GM21360 (cell line): Measurements from ENCODE around the gene GNAT1.

ENCODE experiments used
- ATAC-seq: cut with Tn5 transposase; IDR thresholded peaks from one replicate; pipeline ENCODE4 v1.9.1; 2021; ENCODE audit warnings: mild to moderate bottlenecking, moderate library complexity; ENCODE audit not compliant: unreplicated experiment

The GNAT1 gene

DNA sequence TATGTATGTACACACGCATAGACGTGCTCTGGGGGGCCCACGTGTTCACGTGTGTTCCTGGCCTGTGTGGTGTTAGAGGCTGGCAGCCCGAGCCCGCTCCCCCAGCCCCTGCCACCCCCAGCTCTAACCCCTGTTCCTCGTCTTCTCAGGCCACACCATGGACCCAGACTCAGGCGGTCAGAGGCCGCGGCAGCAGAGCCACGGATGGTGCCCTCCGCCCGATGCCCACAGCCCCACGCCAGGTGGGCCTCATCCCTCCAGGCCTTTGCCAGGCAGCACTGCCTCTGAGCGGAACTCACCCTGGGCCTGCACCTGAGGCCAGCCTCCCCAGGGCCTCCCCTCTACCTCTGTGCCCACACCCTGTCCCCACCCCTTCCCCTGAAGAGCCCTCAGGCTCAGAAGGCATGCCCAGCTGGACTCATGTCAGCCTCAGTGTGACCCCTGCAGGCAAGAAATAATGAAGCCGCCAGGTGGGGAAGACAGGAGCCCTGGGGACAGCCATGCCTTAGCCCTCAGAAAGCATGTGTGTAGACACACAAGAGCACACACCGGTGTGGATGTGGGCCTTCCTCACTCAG is 16.4 kb upstream of the GNAT1 start:
- no peak for ATAC-seq

DNA sequence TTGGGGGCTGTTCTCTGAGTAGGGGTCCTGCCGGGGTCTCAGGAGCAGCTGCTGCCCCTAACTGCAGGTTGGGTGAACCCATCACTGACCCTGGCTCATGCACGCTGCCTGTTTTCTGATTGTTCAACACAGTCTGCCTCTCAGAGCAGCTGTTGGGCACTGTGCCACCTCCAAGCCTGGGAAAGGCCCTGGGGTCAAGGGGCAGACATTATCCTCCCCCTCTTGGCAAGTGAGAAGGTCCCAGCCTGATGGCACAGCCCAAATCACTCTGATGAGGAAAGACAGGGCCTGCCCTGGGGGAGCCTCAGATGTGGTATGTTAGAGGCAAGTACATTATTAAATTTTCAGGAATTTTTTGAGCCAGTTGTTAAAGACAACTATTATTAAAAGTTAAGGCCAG is 14.1 kb upstream of the GNAT1 start:
- no peak for ATAC-seq

- no peak for ATAC-seq
Measured at GRCh38 chr3:50179710-50180109, 11.7 kb upstream of the GNAT1 start.

GRCh38 chr3:50181985-50182384 is 9.4 kb upstream of the GNAT1 start:
- ATAC-seq = no peak

DNA sequence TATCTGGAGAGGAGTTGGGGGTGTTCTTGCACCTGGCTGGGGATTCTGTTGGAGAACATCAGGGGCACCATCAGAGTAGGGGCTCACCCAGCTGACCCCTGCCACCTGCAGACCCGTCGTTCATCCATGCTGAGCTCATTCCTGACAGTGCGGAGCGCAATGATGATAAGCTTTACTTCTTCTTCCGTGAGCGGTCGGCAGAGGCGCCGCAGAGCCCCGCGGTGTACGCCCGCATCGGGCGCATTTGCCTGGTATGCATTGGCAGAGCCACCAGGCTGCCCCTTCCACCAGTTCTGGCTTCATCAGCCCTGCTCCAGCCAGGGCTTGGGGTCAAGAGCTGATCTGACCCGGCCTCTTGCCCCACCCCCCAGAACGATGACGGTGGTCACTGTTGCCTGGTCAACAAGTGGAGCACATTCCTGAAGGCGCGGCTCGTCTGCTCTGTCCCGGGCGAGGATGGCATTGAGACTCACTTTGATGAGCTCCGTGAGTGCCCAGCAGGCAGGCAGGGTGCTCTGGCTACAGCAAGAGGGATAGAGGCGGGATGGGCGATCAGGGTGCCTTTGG is 8.8 kb upstream of the GNAT1 start:
- ATAC-seq = no peak

GRCh38 chr3:50183755-50184154 is 7.7 kb upstream of the GNAT1 start:
- no peak for ATAC-seq

DNA sequence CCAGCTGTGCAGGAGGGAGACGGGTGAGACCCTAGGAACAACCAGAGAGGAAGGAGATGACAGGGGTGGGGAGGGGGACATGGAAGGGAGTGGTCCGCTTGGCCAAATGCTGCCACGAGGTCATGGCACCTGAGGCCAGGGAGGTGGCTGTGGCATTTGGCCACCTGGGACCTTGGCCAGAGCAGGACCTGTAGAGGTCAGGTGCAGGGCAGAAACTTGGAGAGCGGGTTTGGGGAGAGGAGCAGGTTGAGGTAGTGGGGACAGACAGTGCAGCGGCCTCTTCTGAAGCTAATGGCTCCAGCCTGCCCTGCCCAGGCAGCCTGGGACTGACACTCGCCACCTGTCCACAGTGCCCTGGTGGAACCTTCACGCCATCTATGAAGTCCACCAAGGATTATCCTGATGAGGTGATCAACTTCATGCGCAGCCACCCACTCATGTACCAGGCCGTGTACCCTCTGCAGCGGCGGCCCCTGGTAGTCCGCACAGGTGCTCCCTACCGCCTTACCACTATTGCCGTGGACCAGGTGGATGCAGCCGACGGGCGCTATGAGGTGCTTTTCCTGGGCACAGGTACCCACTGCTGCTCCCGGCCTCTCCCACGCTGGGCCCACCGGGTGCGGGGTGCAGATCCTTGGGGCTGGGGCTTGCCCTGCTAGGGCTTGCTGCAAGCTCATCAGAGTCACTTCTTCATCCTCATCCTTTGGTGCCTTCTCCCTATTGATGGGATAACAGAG is 7.0 kb upstream of the GNAT1 start:
- no peak for ATAC-seq

- ATAC-seq = no peak
Measured at GRCh38 chr3:50185230-50185629, 6.2 kb upstream of the GNAT1 start.

- no peak for ATAC-seq
Measured at GRCh38 chr3:50186096-50186495, 5.3 kb upstream of the GNAT1 start.

DNA sequence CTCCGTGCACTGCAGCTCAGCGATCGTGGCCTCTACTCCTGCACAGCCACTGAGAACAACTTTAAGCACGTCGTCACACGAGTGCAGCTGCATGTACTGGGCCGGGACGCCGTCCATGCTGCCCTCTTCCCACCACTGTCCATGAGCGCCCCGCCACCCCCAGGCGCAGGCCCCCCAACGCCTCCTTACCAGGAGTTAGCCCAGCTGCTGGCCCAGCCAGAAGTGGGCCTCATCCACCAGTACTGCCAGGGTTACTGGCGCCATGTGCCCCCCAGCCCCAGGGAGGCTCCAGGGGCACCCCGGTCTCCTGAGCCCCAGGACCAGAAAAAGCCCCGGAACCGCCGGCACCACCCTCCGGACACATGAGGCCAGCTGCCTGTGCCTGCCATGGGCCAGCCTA is 3.7 kb upstream of the GNAT1 start:
- no peak for ATAC-seq

DNA sequence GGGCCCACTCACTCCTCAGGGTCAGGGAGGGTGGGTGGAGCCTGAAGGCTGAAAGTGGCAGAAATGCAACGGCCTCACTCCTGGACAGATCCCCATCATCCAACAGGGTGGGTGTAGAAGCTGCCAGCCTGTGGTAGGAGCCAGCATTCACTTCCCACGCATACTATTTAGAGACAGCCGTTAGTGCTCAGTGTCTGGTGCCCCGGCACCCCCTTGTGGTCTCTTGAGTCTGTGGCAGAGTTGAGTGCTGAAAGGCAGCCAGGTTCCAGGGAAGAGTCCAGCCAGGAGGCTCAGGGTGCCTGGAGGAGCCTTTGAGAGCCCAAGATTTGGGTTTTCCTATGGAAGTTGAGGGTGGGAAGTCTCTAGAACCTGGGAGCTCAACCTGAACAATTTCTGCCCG is 2.1 kb upstream of the GNAT1 start:
- ATAC-seq = no peak

DNA sequence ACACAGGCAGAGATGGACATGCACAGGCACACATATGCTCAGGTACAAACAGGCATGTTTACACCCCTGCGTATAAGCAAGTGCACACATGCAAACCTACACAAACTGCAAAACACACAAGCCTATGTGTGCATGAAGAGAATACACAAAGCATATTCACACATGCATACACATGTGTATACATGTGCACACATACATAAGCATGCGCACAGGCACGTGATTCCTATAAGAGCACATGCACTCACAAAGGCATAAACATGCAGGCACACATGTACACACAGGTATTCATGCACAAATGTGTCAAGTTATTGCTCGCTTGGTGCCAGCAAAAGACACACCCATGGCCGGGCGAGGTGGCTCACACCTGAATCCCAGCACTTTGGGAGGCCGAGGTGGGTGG is 1.4 kb upstream of the GNAT1 start:
- no peak for ATAC-seq

DNA sequence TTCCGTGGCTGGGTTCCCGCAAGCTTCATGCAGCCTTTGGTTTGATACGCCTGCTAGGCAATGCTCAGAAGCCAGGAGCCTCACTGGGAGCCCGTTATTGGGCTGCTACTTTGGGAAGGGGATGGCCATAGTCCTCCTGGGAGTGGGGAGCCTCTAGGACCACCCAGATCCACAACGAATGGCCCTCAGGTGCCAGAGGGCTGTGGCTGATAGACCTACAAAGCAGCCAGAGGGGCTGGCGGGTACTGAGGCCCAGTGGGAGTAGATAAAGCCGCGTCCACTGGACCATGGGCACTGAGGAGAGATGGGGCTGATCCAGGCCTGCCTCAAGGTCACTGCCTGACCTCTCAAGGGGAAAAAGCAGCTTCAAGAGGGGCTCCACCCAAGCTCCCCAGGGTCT is 714 bp downstream of the GNAT1 start:
- no peak for ATAC-seq

DNA sequence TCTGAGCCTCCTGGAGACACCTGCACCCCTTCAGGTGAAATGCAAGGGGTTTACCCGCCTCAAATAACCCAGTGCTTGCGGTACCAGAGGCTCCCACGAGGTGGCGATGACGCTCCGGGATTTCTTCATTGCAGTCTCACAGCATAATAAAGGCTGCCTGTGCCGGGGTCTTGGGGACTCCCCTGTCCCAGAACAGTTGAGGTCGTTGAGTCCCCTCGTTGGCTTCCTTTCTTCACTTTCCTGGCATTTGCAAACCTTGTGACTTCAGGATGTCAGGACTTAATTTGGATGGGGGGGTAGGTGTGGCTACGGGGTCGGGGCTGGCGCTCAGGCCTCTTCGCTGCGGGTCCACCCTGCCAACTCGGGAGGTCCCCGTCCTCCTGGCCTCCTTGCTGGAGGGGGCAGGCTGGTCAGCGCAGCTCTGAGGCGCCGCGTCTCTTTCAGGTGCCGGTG is 1.3 kb downstream of the GNAT1 start:
- no peak for ATAC-seq

DNA sequence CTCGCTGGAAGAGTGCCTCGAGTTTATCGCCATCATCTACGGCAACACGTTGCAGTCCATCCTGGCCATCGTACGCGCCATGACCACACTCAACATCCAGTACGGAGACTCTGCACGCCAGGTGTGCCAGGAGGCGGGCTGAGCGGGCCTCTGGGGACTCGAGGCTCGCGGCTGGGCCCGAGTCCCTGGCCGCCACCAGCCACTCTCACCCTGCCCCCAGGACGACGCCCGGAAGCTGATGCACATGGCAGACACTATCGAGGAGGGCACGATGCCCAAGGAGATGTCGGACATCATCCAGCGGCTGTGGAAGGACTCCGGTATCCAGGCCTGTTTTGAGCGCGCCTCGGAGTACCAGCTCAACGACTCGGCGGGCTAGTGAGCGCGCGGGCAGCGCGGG is 1.9 kb downstream of the GNAT1 start:
- ATAC-seq = no peak

GRCh38 chr3:50193746-50194127 is 2.3 kb downstream of the GNAT1 start:
- ATAC-seq = no peak

GRCh38 chr3:50194128-50194902 is 2.9 kb downstream of the GNAT1 start:
- ATAC-seq = no peak

DNA sequence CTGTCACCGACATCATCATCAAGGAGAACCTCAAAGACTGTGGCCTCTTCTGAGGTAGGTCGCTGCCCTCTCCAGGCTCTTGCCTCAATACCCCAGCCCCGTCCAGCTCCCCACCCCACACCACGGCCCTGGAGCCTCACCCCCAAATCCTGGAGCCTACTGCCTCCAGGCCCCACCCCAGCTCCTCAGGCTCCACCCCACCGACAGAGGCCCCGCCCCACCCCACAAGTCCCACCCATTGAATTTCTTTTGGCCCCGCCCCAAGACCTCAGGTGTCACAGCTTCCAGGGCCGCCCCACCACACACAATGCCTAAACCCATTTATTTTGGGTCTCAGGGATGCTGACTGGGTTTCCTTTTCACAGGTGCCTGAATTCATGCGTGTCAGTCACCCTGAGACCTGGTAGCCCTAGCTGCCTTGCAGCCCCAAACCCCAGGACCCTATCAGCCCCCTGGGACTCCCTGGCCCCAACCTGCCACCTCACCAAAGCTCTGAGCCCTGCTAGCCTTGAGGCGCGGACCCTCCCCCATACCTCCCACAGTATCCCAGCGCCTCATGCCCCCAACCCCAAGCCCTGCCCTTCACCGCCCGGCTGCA is 3.6 kb downstream of the GNAT1 start:
- no peak for ATAC-seq

DNA sequence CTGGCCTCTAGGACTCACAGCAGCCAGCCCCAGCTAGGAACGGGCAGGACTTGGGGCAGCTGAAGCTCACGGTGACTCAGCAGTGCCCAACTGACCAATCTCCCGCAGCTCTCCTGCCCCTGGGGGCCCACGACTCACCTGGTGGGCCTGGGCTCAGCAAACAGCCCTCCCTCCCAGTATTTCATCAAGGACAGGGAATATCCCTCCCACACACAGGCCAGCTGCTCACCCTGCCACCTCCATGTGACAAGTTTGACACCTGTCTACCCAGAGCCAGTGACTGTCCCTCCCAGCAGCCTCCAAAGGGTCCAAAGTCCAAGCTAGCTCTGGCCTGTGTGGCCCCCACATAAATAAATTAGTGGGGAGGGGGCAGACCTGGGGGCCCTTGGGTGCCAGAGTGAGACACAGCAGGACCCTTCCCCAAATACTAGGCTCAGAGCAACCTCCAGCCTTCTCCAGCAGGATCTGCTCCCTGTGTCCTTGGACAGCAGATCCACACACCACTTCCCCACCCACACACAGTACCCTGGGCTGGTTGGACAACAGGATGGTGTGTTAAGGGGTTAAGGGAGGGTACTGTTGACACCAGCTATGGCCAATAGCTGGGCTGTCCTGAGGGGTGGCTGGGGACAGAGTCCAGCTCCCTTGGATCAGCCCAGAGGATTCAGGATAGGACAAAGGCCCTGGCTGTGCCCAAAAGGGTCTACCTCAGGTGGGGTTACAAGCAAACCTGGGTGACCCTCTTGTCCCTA is 4.3 kb downstream of the GNAT1 start:
- ATAC-seq = no peak

- no peak for ATAC-seq
Measured at GRCh38 chr3:50196253-50196801, 4.9 kb downstream of the GNAT1 start.
